HG03521 (cell line): ENCODE data around the gene KHSRP.
"Not testable (repeated sequence)": the region's sequence is repeated elsewhere in the genome, so short reads cannot be mapped to it uniquely, and the experiment has no call there.

ENCODE experiments used
- ATAC-seq: cut with Tn5 transposase; IDR thresholded peaks from one replicate; pipeline ENCODE4 v1.9.1; 2021; ENCODE audit warnings: mild to moderate bottlenecking, moderate library complexity; ENCODE audit not compliant: unreplicated experiment

Gene KHSRP

DNA sequence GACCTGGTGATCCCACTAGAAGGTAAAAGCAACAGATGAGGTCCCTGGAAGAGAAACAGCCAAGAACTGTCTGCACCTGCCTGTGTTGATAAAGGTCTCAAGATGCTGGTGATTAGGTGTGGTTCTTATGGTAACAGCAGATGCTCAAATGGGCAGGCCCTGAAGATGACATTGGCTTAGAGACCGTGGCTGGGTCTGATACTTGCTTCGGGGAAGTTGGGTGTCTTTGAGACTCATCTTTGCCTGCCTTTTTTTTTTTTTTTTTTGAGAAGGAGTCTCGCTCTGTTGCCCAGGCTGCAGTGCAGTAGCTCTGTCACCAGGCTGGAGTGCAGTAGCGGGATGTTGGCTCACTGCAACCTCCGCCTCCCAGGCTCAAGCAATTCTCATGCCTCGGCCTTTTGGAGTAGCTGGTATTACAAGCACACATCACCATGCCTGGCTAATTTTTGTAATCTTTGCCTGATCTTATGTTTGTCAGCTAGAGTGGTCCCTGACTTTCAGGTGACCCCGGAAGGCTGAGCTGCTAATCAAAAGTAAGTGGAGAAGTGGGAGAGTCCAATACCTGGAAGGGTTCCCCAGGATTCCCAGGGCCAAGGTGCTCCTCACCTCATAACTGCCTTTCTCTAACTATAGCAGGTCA, 27.1 kb upstream of the KHSRP start:
- ATAC-seq = no peak

DNA sequence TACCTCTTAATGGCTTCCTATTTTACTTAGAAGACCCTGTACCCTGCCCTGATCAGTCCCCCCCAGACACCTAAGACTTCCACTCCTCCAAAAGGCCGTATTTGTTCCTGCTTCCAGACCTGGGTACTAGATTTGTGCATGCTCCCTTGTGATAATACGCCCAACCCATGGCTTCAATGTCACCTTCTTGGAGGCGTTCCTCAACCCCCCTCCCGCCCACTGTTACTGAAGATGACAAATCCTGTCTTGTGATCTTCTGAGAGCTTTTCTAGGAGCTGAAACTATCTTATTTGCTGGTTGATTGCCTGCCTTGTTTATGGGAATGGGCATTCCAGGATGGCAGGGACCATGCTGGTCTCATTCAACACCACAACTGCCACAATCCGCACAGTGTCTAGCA, 25.6 kb upstream of the KHSRP start:
- no peak for ATAC-seq

DNA sequence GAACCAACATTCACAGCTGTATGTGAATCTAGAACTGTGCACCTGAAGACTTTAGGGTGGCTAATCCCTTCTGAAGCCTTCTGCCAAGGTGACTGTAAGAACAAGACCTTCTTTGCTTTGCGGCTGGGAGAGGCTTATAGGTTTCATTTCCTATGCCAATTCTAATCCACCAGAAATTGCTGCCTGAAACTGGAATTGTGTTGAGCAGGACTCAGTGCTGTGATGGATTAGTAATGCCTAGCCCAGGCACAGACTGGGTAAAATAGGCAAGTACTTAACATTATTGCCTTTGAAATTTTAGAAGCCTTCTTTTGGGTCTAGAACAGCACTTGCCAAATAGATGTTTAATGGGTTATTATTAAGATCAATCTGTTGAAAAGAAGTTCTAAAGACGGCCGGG, 23.4 kb upstream of the KHSRP start:
- no peak for ATAC-seq

DNA sequence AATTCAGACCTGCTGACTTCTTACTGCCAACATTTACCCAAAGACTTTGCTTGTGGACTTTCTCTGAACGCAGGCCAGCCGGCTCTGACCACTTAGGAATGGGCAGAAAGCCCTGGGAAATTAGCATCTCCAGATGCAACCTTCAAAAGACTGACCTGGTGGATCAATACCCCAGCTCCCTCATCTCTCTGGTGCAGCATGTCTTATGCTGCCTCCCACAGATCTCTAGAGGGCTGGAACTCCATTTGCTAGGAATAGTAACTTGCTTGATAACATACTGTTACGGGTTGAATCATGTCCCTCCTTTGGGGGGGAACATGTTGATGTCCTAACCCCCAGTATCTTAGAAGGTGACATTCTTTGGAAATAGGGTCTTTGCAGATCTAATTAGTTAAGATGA, 21.8 kb upstream of the KHSRP start:
- no peak for ATAC-seq

DNA sequence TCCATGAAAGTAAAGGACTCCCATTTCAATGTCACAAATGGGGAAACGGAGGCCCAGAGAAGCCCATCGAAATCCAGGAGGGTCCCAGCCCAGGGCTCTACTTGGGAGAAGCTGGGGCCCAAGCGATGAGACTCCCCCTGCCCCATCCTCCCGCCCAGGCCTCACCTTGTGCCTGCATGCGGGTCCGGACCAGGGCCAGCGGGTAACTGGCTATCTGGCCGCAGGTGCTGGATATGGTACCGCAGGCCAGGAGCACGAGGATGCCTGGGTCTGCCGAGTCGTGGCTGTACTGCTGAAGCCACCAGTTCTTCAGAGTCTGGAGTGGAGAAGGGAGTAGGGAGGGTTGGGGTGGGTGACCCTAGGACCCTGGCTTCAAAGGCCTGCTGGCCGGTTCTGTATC, 19.4 kb upstream of the KHSRP start:
- ATAC-seq = no peak

DNA sequence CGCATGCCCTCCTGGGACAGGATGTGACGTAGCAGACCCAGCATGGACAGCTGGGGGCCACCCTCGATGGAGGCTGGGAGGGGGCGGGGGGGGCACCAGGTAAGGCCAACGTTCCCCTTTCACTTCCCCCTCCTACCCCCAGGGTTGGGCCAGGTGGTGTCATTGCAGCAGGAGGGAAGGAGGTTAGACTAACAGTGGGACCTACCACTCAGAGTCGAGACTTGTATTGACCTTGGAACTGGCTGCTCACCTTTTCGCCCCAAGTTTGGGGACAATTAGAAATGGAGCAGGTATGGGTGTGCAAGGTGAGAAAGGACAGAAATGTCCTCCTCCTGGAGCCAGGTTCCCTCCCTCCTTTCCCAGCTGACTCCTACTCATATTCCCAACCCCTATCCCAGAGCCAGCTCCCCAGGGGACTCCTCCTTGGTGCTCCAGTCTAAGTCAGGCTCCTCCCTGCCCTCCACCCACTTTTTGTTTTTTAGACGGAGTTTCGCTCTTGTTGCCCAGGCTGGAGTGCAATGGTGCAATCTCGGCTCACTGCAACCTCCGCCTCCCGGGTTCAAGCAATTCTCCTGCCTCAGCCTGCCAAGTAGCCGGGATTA, 17.6 kb upstream of the KHSRP start:
- no peak for ATAC-seq

DNA sequence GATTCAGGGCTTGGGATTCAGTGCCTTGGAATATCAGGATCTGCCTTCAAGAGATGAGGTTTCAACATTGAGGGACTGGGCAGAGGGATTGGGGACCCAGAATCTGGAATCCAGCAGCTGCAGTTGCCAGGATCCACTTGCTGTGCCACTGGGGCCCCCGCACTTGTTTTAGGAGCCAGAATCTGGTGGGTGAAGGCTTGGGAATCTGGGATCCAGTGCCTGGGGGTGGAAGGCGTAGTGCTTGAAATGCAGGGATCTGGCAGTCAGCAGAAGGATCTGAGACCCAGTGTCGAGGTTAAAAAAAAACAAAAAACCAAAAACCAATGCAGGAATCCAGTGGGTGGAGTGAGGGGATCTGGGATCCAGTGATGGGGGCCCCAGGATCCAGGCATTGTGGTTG, 16.3 kb upstream of the KHSRP start:
- no peak for ATAC-seq

DNA sequence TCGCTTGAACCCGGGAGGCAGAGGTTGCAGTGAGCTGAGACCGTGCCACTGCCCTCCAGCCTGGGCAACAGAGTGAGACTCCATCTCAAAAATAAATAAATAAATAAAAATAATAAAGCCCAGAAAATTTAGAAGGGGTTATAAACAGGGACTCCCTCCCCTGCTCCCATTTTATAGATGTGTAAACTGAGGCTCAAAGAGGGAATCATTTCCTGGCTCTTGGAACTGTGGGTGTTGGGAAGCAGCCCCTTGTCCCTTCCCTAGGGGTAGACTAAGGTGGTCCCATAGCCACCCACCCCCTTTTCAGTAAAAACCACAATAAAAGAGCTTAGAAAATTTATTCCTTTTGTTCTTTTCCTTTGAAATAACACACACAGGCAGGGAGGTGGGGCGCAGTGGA, 15.1 kb upstream of the KHSRP start:
- ATAC-seq = no peak

DNA sequence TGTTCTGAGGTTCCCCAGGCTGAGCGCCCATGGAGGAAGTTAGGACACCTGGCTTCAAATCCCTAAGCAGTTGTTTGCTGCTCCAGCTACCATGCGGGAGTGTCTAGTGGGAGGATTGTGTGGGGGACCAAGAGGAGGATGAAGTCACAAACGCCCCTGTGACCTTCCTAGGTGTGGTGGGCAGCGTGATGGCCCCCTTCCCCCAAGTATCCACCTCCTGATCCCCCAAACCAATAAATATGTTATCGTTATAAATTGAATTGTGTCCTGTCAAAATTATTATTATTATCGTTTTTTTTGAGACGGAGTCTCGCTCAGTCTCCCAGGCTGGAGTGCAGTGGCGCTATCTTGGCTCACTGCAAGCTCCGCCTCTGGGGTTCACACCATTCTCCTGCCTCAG, 9.1 kb upstream of the KHSRP start, which contains the start of gene SLC25A41:
Gene SLC25A41 (minus strand): TSS at position 101 of the 400 bp plus-strand sequence. CDS start 70 bp downstream, at position 31.
- ATAC-seq = no peak

DNA sequence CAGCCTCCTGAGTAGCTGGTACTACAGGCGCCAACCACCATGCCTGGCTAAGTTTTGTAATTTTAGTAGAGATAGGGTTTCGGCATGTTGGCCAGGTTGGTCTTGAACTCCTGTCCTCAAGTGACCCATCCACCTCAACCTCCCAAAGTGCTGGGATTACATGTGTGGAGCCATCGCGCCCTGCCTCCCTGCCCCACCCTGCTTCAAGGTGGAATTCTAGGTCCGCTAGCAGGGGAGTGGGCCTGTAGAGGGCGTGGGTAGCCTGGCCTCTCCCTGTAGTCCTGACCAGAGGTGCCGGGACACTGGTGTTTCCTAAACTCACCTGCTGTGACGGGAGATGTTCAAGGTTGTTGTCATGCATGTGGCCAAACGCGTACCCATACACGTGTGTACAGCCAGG, 8.6 kb upstream of the KHSRP start:
- no peak for ATAC-seq

DNA sequence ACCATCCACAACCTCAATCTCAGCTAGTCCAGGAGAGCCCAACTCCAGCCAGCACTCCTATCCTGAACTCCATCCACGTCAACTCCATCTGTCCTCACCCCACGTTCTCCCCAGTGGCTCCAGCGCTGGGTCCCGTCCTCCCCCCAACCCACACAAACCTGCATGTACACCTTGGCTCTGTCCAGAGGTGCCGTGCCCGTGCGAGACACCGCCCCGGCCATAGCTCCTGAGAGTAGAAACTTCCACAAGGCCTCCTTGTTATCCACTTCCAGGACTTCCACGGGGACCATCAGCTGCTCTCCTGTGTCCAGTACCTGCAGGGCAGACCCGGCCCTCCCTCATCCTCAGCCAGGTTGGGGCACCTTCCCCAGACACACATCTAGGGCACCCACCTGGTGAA, 7.3 kb upstream of the KHSRP start:
- no peak for ATAC-seq

DNA sequence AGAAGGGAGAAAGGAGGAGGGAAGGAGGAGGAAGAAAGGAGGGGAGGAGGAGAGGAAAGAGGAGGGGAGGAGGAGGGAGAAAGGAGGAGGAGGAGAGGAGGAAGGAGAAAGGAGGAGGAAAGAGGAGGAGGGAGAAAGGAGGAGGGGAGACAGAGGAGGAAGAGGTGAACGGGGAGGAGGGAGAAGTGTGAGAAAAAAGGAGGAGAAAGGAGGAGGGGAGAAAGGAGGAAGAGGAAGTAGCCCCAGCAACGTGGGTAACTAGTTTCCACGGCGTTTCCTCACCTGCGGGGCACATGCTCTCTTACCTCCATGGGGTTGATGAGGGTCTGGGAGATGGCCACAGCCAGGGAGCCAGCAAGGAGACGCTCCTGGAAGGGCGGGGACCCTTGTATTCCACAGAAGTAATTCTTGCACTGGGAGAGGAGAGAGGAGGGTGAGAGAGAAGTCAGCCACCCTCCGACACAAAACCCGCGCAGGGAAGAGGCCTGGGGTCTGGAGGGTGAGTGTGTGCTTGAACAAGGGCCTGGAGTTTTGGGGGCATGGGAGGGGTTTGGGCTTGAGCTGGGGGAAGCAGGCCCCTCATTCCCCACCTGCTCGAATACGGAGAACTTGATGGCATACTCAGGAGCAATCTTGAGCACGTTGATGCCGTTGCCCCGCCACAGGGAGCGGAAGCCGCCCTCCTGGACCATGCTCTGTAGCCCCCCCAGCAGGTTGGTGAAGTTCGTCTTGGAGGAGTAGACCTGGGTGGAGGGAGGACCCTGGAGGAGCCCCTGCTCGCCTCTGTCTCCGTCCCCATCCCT, 5.0 kb upstream of the KHSRP start:
- ATAC-seq = no peak

DNA sequence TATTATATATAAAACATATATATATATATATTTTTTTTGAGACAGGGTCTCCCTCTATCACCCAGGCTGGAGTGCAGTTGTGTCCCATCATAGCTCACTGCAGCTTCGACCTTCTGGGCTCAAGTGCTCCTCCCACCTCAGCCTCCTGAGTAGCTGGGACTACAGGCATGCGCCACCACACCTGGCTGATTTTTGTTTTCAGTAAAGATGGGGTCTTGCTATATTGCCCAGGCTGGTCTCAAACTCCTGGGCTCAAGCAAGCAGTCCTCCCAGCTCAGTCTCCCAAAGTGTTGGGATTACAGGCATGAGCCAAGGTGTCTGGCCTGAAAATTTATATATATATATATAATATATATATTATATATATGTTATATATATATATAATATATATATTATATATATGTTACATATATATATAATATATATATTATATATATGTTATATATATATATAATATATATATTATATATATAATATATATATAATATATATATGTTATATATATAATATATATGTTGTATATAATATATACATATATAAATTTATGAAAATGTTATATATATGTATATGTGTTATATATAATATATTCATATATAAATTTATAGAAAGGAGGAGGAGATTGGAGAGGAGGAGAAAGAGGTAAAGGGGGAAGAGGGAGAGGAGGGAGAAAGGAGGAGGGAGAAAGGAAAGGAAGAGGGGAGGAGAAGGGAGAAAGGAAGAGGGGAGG, 4.2 kb upstream of the KHSRP start:
- not testable (repeated sequence) for ATAC-seq

DNA sequence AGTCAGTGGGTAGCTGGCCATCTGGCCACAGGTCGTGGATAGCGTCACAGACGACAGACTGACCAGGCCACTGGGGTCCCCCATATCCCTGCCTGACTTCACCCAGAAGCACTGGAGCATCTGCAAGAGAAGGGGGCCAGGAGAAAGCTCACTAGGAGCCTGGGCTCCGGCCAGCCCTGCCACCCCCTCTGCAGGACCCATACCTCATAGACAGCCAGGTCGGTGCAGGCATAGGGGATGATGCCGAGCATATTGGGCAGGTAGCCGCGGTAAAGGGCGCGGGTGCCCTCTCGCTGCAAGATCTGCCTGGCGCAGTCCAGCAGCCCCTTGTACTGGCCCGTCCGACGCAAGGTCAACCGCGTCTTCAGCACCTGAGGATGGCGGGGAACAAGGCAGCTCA, 2.5 kb upstream of the KHSRP start:
- no peak for ATAC-seq

DNA sequence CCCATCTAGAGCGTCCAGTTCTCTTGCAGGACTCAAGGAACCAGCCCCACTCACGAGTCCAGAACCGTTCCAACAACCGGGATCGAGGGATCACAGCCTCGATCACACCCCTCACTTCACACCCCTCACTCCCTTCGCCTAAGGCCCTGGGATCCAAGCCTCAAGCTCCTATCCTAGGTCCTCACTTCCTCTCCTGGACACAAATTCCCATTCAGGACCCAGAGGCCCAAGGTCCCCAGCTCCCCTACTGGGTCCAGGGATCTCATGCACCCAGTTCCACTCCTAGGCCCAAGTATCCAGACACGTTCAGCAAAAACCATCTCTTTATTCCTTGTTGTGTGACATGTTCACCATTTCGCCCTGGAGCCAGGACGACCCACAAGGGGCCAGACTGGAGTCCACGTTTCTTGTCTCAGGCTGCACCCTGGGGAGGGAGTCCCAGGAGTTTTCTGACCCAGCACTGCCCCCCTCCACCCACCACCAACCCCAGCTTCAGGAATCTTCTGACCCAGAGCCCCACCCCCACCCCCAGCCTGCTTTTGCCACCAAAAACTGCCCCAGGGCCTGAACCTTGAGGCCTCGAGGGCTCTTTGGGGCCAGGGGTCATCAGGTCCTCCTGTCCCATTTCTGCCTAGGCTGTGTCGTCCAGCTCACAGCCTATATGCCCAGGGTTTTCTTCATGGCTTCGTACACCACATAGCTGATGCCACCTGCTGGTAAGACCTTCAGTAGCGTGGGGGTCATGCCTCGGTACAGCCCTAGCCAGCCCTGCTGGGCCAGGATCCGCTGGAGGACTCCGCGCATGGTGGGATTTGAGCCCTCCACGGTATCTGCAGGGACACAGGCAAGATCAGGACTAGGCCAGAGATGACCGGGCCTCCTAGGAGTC, 1.4 kb upstream of the KHSRP start:
- ATAC-seq = no peak

DNA sequence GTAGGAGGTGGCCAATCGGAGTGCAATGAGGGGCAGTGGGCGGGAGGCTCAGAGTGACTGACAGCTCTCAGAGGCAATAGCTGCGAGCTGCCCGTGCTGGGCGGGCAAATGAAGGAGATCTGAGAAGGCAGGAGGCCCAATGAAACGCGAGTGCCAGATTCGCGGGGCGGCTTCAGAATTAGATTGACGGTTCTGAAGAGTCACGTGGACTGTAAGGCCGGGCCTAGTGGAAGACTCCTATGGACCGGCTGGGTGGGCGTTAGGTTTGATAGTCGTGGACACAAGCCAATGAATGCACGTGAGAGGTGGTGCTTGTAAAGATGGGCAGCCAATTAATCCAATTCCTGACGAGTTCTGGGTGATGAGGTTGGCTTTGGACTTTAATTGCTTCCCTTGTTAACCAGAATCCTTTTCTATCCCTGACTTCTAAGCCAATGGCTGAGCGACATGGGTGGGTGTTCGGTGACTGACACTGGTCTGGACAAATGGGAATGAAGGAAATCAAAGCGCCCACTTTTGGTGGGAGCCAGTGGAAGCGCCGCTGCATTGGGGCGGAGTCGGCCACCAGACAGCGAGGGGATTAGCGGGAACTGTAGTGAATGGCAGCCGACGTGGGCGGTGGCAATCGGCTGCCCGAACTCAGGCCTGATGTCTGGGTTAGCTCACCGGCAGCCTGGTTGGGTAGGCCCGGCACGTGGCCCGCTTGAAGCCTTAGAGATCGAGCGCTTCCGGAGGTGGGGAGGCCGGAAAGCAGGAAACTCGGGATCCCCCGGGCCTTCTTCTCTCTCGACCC, 524 bp upstream of the KHSRP start:
- ATAC-seq = peak; percentile 81

DNA sequence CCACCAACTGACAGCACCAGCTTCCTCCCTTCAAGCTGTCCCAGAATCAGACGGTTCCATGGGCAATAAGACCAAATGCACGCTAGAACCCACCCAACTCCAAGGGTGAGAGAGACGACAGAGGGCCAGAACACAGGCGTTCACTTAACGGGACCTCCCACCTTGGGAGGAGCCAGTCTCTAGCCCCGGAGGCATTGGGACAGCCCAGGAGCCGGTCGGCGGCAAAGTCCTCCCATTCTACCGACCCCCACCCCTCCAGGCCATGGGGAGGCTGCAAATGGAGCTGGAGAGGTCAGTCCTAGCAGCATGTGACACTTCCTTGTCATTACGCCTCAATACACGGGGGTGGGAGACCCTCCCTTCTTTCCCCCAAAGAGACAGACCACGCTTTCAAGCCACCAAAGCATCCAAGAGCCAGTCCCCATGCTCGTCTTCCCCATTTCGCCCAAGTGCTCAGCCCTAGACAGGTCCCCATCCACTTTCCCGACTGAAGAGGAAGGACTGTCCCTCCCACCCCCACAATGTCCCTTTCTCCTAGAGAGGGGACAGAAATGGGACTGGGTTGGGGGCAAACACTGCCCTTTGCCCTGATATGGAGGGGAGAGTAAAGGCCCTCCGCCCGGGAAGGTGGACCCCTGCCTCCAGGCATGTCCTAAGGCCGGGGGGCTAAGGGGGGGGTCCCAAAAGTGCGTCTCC, 964 bp downstream of the KHSRP start:
- ATAC-seq = no peak

DNA sequence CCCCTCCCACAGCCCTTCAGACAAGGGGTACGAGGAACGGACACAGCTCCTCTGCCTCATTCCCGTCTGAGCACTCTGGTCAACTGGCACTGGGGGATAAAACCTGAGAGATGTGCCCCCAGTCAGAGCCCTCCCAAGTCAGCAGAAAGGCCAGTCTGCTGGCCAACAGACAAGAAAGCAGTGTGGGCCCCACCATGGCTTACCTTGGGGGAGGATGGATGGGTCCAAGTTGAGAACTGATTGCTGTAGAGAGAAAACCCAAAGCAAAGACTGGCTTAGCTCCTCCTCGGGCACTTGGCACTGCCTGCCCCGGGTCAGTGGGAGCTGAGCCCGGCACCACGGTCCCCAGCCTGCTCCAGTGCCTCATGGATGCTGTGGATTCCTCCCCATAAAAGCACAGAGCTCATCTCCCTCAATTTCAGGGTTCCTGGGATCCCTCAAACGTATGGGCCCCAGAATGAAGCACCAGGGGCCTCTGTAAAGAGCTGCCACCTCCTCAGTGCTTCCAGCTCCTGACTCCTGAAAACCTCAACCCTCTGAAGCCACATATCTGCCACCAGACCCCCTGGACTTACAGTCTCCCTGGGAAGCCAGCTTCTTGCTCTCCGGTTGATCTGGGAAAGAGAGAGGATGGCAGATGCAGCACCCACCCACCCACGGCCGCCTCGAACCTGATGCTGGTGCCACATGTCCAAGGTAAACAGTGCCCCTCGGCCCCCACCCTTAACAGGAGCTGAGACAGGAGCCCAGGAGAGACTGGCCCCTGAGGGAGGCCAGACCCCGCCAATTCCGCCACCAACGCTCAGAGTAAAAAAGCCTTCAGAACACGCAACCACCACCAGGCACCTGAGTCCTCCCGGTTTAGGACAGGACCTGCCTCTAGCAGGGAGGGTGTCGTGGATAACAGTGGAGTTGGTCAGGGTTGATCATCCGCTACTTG, 3.3 kb downstream of the KHSRP start:
- no peak for ATAC-seq
